Smooth muscle cell (in vitro differentiated cells): ENCODE measurements around the gene CDC45. TPM values are rescaled to one million over a fixed set of nuclear protein-coding genes. Genes with fewer than 3 reads are reported as not detected.

Experiments
- DNase-seq: peaks from one replicate; lab custom pipeline; 2025; ENCODE audit not compliant: unreplicated experiment; lab: John Stamatoyannopoulos, UW
- H2AFZ ChIP-seq: fragments of 200-600 bp; sonication (generic); 2 replicates; pipeline ENCODE4 v1.6.0; 2016; ENCODE audit warnings: antibody characterized with exemption, low read depth, mild to moderate bottlenecking
- H3F3A ChIP-seq: fragments of 200-600 bp; sonication (generic); 2 replicates; pipeline ENCODE4 v1.6.0; 2017; ENCODE audit warnings: antibody characterized with exemption, low read depth
- H3K27ac ChIP-seq: fragments of 200-600 bp; sonication (generic); 2 replicates; pipeline ENCODE4 v1.5.1; 2016; ENCODE audit warnings: low read depth, mild to moderate bottlenecking
- H3K27me3 ChIP-seq: fragments of 200-600 bp; sonication (generic); 2 replicates; pipeline ENCODE4 v1.6.1; 2016; ENCODE audit warnings: low read depth, mild to moderate bottlenecking
- H3K36me3 ChIP-seq: fragments of 200-600 bp; sonication (generic); 2 replicates; pipeline ENCODE4 v1.5.1; 2016; ENCODE audit warnings: low read depth
- H3K4me1 ChIP-seq: fragments of 200-600 bp; sonication (generic); 2 replicates; pipeline ENCODE4 v1.5.1; 2016; ENCODE audit warnings: low read depth
- H3K4me2 ChIP-seq: fragments of 200-600 bp; sonication (generic); 2 replicates; pipeline ENCODE4 v1.6.0; 2016; ENCODE audit warnings: mild to moderate bottlenecking
- H3K4me3 ChIP-seq: fragments of 200-600 bp; sonication (generic); 2 replicates; pipeline ENCODE4 v1.5.1; 2016; ENCODE audit warnings: mild to moderate bottlenecking
- H3K79me2 ChIP-seq: fragments of 200-600 bp; sonication (generic); 2 replicates; pipeline ENCODE4 v1.6.0; 2016; ENCODE audit warnings: low read depth, mild to moderate bottlenecking
- H3K9ac ChIP-seq: fragments of 200-600 bp; sonication (generic); 2 replicates; pipeline ENCODE4 v1.6.0; 2016; ENCODE audit warnings: low read depth
- H3K9me3 ChIP-seq: fragments of 200-600 bp; sonication (generic); replicated peaks from 2 replicates; pipeline ENCODE4 v1.5.1; 2016; ENCODE audit warnings: low read depth
- H4K20me1 ChIP-seq: fragments of 200-600 bp; sonication (generic); 2 replicates; pipeline ENCODE4 v1.6.0; 2016; ENCODE audit warnings: low read depth
- WGBS: methylation state at CpG from one replicate; pipeline ENCODE4 v1.1.7; 2016; ENCODE audit warnings: low lambda C conversion rate; 5-methylcytosine and 5-hydroxymethylcytosine counted together
- polyA plus RNA-seq: library from polyadenylated mRNA; unstranded; fragments of >200 nt; fragmentation: Nextera tagmentation; extraction: Ambion mirVana; gene quantifications from 2 replicates; pipeline ENCODE4 v1.2.1, GENCODE V29; 2016
- total RNA-seq: library from RNA; depleted of rRNA; stranded (reverse); fragments of >200 nt; gene quantifications from 2 replicates; pipeline ENCODE4 v1.2.3, GENCODE V29; 2014
- TF ChIP-seq, protein P1 (sequence below): fragments of 200-600 bp; sonication (generic); IDR thresholded peaks from 2 replicates; pipeline ENCODE4 v1.5.1; 2017; ENCODE audit warnings: borderline replicate concordance, mild to moderate bottlenecking, antibody characterized with exemption; ENCODE audit not compliant: insufficient read depth, poor library complexity, severe bottlenecking

CDC45 gene
- total and polyA plus RNA-seq, 2 experiments from 2014 or later = 9.3 to 13.7 TPM

DNA sequence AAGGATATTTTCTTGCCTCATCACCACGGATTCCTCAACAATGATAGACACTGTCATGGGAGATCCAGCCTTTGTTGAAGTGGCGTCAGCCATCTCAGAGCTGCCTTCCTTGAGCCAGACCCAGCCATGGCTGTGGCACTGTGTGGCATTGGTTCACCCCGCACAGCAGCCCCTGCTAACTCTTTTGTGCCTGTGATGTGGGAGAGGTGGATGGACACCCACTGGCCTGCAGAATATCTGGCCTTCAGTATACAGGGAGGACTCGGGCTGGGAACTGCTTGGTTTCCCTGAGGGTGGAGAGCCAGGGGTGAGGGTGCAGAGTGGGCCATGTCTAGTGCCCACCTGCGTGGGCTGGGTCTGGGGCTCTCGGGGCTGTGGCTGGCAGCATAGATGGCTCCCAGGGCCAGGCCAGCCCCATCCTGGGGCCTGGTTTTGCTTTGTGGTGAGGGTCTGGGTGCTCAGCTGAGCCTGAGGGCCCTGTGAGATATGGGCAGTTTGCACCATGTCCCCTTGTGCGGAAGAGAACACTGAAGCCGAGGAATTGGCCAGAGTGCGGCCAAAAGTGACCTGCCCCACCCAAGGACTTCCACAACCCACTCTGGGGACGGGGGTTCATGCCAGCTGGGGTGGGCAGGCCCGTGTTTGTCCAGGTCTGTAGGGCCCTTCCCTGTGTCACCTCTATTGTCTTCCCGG lies 38.3 kb downstream of the CDC45 start:
- DNase-seq = no peak

DNA sequence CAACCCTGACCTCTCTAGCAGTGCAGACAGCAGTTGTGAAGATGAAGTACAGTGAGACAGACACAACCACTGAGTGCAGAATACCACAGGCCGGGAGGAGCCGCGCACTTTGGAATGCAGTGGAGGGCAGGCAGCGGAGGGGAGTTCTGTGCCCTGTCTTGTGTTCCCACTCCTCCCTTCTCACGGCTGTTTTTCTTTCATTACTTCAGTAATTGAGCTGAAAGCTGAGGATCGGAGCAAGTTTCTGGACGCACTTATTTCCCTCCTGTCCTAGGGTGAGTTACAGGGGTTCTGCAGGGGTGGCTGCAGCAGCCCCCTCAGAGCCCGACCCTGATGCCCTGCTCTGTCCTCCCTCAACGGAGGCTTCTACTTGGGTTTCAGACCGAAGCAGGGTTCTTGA lies 38.9 kb downstream of the CDC45 start:
- 96% methylated on average over 10 of the region's 10 CpGs for WGBS
- no peaks in the 10 kb centered on the region for H3F3A ChIP-seq
- H3K4me1 ChIP-seq = peaks cover 7% of the 10 kb centered on the region
- H3K9me3 ChIP-seq = no peaks in the 10 kb centered on the region
- TF ChIP-seq, protein P1, sequence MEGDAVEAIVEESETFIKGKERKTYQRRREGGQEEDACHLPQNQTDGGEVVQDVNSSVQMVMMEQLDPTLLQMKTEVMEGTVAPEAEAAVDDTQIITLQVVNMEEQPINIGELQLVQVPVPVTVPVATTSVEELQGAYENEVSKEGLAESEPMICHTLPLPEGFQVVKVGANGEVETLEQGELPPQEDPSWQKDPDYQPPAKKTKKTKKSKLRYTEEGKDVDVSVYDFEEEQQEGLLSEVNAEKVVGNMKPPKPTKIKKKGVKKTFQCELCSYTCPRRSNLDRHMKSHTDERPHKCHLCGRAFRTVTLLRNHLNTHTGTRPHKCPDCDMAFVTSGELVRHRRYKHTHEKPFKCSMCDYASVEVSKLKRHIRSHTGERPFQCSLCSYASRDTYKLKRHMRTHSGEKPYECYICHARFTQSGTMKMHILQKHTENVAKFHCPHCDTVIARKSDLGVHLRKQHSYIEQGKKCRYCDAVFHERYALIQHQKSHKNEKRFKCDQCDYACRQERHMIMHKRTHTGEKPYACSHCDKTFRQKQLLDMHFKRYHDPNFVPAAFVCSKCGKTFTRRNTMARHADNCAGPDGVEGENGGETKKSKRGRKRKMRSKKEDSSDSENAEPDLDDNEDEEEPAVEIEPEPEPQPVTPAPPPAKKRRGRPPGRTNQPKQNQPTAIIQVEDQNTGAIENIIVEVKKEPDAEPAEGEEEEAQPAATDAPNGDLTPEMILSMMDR = no peak
- no peaks in the 10 kb centered on the region for H3K79me2 ChIP-seq
- H3K27me3 ChIP-seq = peaks cover 27% of the 10 kb centered on the region
- H2AFZ ChIP-seq = no peak overlapping the region
- no peak overlapping the region for H3K4me3 ChIP-seq
- H3K9ac ChIP-seq = no peak overlapping the region
- H3K4me2 ChIP-seq = no peak overlapping the region
- H3K36me3 ChIP-seq = no peaks in the 10 kb centered on the region
- no peak for DNase-seq
- H3K27ac ChIP-seq = no peak overlapping the region
- H4K20me1 ChIP-seq = no peaks in the 10 kb centered on the region

More for the DNA sequence above, 38.3 kb downstream of the CDC45 start:
- H3K27me3 ChIP-seq = peaks cover 21% of the 10 kb centered on the region
- H3K4me2 ChIP-seq = no peak overlapping the region
- H3K27ac ChIP-seq = no peak overlapping the region
- H3K4me1 ChIP-seq = peaks cover 1% of the 10 kb centered on the region
- H2AFZ ChIP-seq = no peak overlapping the region
- no peaks in the 10 kb centered on the region for H4K20me1 ChIP-seq
- WGBS = 96% methylated on average over 12 of the region's 12 CpGs
- no peaks in the 10 kb centered on the region for H3F3A ChIP-seq
- H3K9ac ChIP-seq = no peak overlapping the region
- H3K9me3 ChIP-seq = no peaks in the 10 kb centered on the region
- no peaks in the 10 kb centered on the region for H3K36me3 ChIP-seq
- TF ChIP-seq, protein P1 = no peak
- H3K79me2 ChIP-seq = no peaks in the 10 kb centered on the region
- H3K4me3 ChIP-seq = no peak overlapping the region

DNA sequence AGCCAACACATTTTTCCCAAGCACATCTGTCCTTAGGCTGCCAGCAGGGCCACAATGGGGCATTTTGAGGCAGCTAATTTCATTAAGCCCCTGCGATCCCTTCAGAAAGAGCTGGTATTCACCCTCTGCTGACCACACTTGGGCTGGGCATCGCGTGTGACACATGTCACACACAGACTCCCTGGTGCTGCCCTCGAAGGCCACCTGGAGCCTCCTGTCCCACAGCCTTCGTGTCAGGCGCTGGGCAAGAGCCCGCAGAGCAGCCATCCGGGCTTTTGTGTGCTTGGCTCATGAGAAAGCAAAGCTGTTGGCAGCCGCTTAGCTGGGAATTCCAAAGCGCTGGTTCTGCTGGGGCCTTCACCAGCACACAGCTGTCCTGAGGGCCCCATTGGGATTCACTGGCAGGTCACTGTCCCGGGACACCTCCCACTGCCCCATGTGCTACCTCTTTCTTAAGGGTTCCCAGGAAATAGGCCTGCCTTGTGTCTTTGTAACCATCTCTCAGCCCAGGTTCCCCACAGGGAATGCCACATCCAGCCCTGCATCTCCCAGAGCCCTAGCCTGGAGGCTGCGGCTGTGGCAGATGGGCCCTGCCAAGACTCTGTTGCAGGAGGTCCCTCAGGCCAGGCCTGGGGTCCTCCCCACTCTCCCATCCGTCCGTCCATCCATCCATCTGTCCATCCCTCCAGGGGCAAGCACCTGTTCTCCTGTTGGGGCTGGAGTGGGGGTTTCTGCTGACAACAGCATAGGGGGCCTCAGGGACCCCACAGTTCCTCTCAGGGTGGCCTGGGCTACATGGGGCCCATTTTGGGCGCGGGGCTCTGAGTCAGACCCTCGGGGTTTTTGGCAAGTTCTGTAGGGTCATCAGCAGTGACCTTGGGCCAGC lies 39.6 kb downstream of the CDC45 start:
- TF ChIP-seq, protein P1 = no peak
- 97% methylated on average over 17 of the region's 17 CpGs for WGBS
- H3K9me3 ChIP-seq = no peaks in the 10 kb centered on the region
- H3K9ac ChIP-seq = no peak overlapping the region
- H3K79me2 ChIP-seq = no peaks in the 10 kb centered on the region
- peaks cover 33% of the 10 kb centered on the region for H3K27me3 ChIP-seq
- H3F3A ChIP-seq = no peaks in the 10 kb centered on the region
- H3K4me1 ChIP-seq = peaks cover 12% of the 10 kb centered on the region
- H4K20me1 ChIP-seq = no peaks in the 10 kb centered on the region
- no peak overlapping the region for H2AFZ ChIP-seq
- DNase-seq = no peak
- no peak overlapping the region for H3K27ac ChIP-seq
- no peak overlapping the region for H3K4me2 ChIP-seq
- no peaks in the 10 kb centered on the region for H3K36me3 ChIP-seq
- H3K4me3 ChIP-seq = no peak overlapping the region
